Central memory CD8-positive, alpha-beta T cell (primary cell): ENCODE data around the gene PLXNB1.

ENCODE experiments used
- ATAC-seq: fragments of 150-1000 bp; cut with Tn5 transposase; replicated peaks from 2 replicates; pipeline ENCODE4 v1.10.0; 2022; ENCODE audit warnings: mild to moderate bottlenecking, moderate FRiP score, moderate number of reproducible peaks; ENCODE audit not compliant: poor library complexity, severe bottlenecking; ENCODE audit errors: extremely low read depth
- DNase-seq, 2 donors: peaks; one replicate each; pipeline ENCODE4 v3.0.0; 2021; ENCODE audit warnings: low spot score in 2 of 2
- H3K27ac Mint-ChIP-seq: one replicate; pipeline ENCODE4 v1.8.0; 2022; ENCODE audit warnings: low read depth, mild to moderate bottlenecking, moderate library complexity, mixed read lengths
- H3K27me3 Mint-ChIP-seq: one replicate; pipeline ENCODE4 v1.8.0; 2022; ENCODE audit warnings: mixed read lengths
- H3K36me3 Mint-ChIP-seq: one replicate; pipeline ENCODE4 v1.8.0; 2022; ENCODE audit warnings: mild to moderate bottlenecking, moderate library complexity, mixed read lengths; ENCODE audit not compliant: insufficient read depth
- H3K4me1 Mint-ChIP-seq: one replicate; pipeline ENCODE4 v1.8.0; 2022; ENCODE audit warnings: mixed read lengths
- H3K4me3 Mint-ChIP-seq: one replicate; pipeline ENCODE4 v1.8.0; 2022; ENCODE audit warnings: mild to moderate bottlenecking, moderate library complexity, mixed read lengths
- H3K9me3 Mint-ChIP-seq: one replicate; pipeline ENCODE4 v1.8.0; 2022; ENCODE audit warnings: mixed read lengths

Gene PLXNB1

DNA sequence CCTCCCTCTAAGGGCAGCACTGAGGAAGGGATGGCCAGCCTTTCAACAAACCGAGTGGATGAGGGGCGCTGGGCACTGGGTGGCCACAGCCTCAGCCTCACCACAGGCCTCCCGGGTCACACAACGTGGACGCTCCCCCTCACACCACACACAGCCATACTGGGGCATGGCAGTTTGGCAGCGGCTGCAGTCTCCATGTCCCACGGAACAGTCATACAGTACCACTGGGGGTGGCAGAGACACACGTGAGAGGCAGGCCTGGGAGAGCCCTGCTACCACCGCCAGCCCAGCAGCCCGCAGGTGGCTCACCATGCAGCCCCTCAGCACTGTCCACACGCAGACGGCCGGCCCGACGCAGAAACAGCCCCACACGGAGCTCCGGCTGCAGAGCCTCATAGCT lies 11.7 kb downstream of the PLXNB1 start:
- DNase-seq (no peak), ATAC-seq (no peak)
- no peak overlapping the region for H3K4me3 Mint-ChIP-seq
- peaks cover 2% of the 10 kb centered on the region for H3K36me3 Mint-ChIP-seq
- no peaks in the 10 kb centered on the region for H3K9me3 Mint-ChIP-seq
- no peaks in the 10 kb centered on the region for H3K27me3 Mint-ChIP-seq
- no peaks in the 10 kb centered on the region for H3K4me1 Mint-ChIP-seq
- no peak overlapping the region for H3K27ac Mint-ChIP-seq

GRCh38 chr3:48417529-48418108 lies 12.3 kb downstream of the PLXNB1 start:
- Mint-ChIP-seq H3K4me1 (no peaks in the 10 kb centered on the region), H3K4me3 (no peak overlapping the region), H3K27me3 (no peaks in the 10 kb centered on the region), H3K36me3 (peaks cover 2% of the 10 kb centered on the region), H3K9me3 (no peaks in the 10 kb centered on the region), H3K27ac (no peak overlapping the region)
- ATAC-seq (no peak), DNase-seq (no peak)

- H3K36me3 Mint-ChIP-seq, result peaks cover 2% of the 10 kb centered on the region
- no peak overlapping the region for H3K27ac Mint-ChIP-seq
- DNase-seq (no peak), ATAC-seq (no peak)
- no peaks in the 10 kb centered on the region for H3K27me3 Mint-ChIP-seq
- H3K4me3 Mint-ChIP-seq, result no peak overlapping the region
- H3K9me3 Mint-ChIP-seq, result no peaks in the 10 kb centered on the region
- no peaks in the 10 kb centered on the region for H3K4me1 Mint-ChIP-seq
These were observed 13.3 kb downstream of the PLXNB1 start for GRCh38 chr3:48416546-48416945.

GRCh38 chr3:48416091-48416505 lies 13.8 kb downstream of the PLXNB1 start:
- DNase-seq, result no peak
- ATAC-seq, result no peak
- H3K4me1 Mint-ChIP-seq, result no peaks in the 10 kb centered on the region
- no peaks in the 10 kb centered on the region for H3K27me3 Mint-ChIP-seq
- H3K27ac Mint-ChIP-seq, result no peak overlapping the region
- peaks cover 2% of the 10 kb centered on the region for H3K36me3 Mint-ChIP-seq
- no peaks in the 10 kb centered on the region for H3K9me3 Mint-ChIP-seq
- no peak overlapping the region for H3K4me3 Mint-ChIP-seq

GRCh38 chr3:48415251-48415953 lies 14.5 kb downstream of the PLXNB1 start:
- Mint-ChIP-seq H3K9me3 (no peaks in the 10 kb centered on the region), H3K36me3 (peaks cover 2% of the 10 kb centered on the region), H3K27me3 (no peaks in the 10 kb centered on the region), H3K4me1 (no peaks in the 10 kb centered on the region), H3K4me3 (no peak overlapping the region), H3K27ac (no peak overlapping the region)
- DNase-seq (no peak), ATAC-seq (no peak)

- Mint-ChIP-seq H3K27me3 (no peaks in the 10 kb centered on the region), H3K27ac (no peak overlapping the region), H3K36me3 (peaks cover 2% of the 10 kb centered on the region), H3K4me3 (no peak overlapping the region), H3K9me3 (no peaks in the 10 kb centered on the region), H3K4me1 (no peaks in the 10 kb centered on the region)
- ATAC-seq (no peak), DNase-seq (no peak)
These were observed 15.3 kb downstream of the PLXNB1 start for GRCh38 chr3:48414376-48415250.

DNA sequence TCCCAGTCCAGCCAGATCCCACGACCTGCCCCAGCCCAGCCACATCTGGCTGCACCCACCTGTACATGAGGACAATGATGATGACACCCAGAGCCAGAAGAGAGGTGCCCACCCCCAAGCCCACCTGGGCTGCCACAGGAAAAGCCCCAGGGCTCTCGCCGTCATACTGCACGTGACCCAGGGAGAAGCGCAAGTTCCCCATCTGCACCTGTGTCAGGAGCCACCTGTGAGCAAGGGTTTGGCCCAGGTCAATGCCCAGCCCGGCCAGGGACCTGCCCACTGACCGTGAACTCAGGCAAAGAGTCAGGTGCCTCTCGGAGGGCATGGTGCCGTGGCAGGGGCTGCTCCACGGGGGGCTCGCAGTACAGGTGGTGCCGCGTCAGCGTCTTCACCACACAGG lies 16.3 kb downstream of the PLXNB1 start:
- DNase-seq, result no peak
- peaks cover 2% of the 10 kb centered on the region for H3K36me3 Mint-ChIP-seq

GRCh38 chr3:48413086-48413485 lies 16.8 kb downstream of the PLXNB1 start:
- ATAC-seq (no peak), DNase-seq (no peak)
- H3K36me3 Mint-ChIP-seq, result no peaks in the 10 kb centered on the region
- no peaks in the 10 kb centered on the region for H3K27me3 Mint-ChIP-seq
- H3K9me3 Mint-ChIP-seq, result no peaks in the 10 kb centered on the region
- no peak overlapping the region for H3K27ac Mint-ChIP-seq
- H3K4me3 Mint-ChIP-seq, result no peak overlapping the region
- no peaks in the 10 kb centered on the region for H3K4me1 Mint-ChIP-seq

More for the DNA sequence above, 16.3 kb downstream of the PLXNB1 start:
- H3K4me3 Mint-ChIP-seq, result no peak overlapping the region
- no peak overlapping the region for H3K27ac Mint-ChIP-seq
- no peaks in the 10 kb centered on the region for H3K27me3 Mint-ChIP-seq
- ATAC-seq, result no peak
- H3K9me3 Mint-ChIP-seq, result no peaks in the 10 kb centered on the region
- H3K4me1 Mint-ChIP-seq, result no peaks in the 10 kb centered on the region

- DNase-seq (no peak), ATAC-seq (no peak)
- Mint-ChIP-seq H3K27me3 (no peaks in the 10 kb centered on the region), H3K4me1 (no peaks in the 10 kb centered on the region), H3K36me3 (no peaks in the 10 kb centered on the region), H3K4me3 (no peak overlapping the region), H3K27ac (no peak overlapping the region), H3K9me3 (no peaks in the 10 kb centered on the region)
These were observed 17.4 kb downstream of the PLXNB1 start for GRCh38 chr3:48412375-48413001.

GRCh38 chr3:48411606-48412374 lies 18.1 kb downstream of the PLXNB1 start:
- H3K27ac Mint-ChIP-seq, result no peak overlapping the region
- no peaks in the 10 kb centered on the region for H3K36me3 Mint-ChIP-seq
- no peak overlapping the region for H3K4me3 Mint-ChIP-seq
- no peak for DNase-seq
- no peaks in the 10 kb centered on the region for H3K27me3 Mint-ChIP-seq
- no peaks in the 10 kb centered on the region for H3K9me3 Mint-ChIP-seq
- no peak for ATAC-seq
- no peaks in the 10 kb centered on the region for H3K4me1 Mint-ChIP-seq

- no peak overlapping the region for H3K27ac Mint-ChIP-seq
- no peaks in the 10 kb centered on the region for H3K9me3 Mint-ChIP-seq
- no peak for DNase-seq
- H3K4me1 Mint-ChIP-seq, result no peaks in the 10 kb centered on the region
- no peak overlapping the region for H3K4me3 Mint-ChIP-seq
- ATAC-seq, result no peak
- H3K36me3 Mint-ChIP-seq, result no peaks in the 10 kb centered on the region
- H3K27me3 Mint-ChIP-seq, result no peaks in the 10 kb centered on the region
These were observed 18.8 kb downstream of the PLXNB1 start for GRCh38 chr3:48411041-48411588.
